Stimulated activated CD4-positive, alpha-beta T cell treated with anti-CD3 and anti-CD28 coated beads, Interleukin-1b, Interleukin-23, amount 100 ng/mL, for 48 hours (primary cell): ENCODE measurements around the gene CDH4.

ENCODE experiments used
- DNase-seq: peaks from one replicate; pipeline ENCODE4 v3.0.0-alpha.2; 2020

The CDH4 gene

GRCh38 chr20:61643656-61644377, 391.8 kb downstream of the CDH4 start:
- DNase-seq = no peak

- no peak for DNase-seq
Observed at GRCh38 chr20:61644378-61645076, 392.5 kb downstream of the CDH4 start.

- DNase-seq = no peak
Observed at GRCh38 chr20:61645732-61646131, 393.7 kb downstream of the CDH4 start.

- no peak for DNase-seq
Observed at GRCh38 chr20:61646453-61646852, 394.4 kb downstream of the CDH4 start.

- DNase-seq = no peak
Observed at GRCh38 chr20:61646986-61647385, 394.9 kb downstream of the CDH4 start.

GRCh38 chr20:61647702-61648101, 395.6 kb downstream of the CDH4 start:
- no peak for DNase-seq

- no peak for DNase-seq
Observed at GRCh38 chr20:61649105-61649859, 397.2 kb downstream of the CDH4 start.

GRCh38 chr20:61649860-61650162, 397.8 kb downstream of the CDH4 start:
- no peak for DNase-seq

- DNase-seq = no peak
Observed at GRCh38 chr20:61650912-61651733, 399.1 kb downstream of the CDH4 start.

GRCh38 chr20:61652146-61652545, 400.1 kb downstream of the CDH4 start:
- DNase-seq = no peak

GRCh38 chr20:61654726-61655125, 402.7 kb downstream of the CDH4 start:
- no peak for DNase-seq

GRCh38 chr20:61655591-61655990, 403.5 kb downstream of the CDH4 start:
- no peak for DNase-seq

GRCh38 chr20:61656198-61656597, 404.1 kb downstream of the CDH4 start:
- DNase-seq = no peak

- DNase-seq = no peak
Observed at GRCh38 chr20:61657721-61658377, 405.8 kb downstream of the CDH4 start.

GRCh38 chr20:61658563-61658962, 406.5 kb downstream of the CDH4 start:
- DNase-seq = no peak

- DNase-seq = no peak
Observed at GRCh38 chr20:61659246-61659993, 407.4 kb downstream of the CDH4 start.

- DNase-seq = no peak
Observed at GRCh38 chr20:61659994-61660346, 407.9 kb downstream of the CDH4 start.

GRCh38 chr20:61660559-61660958, 408.5 kb downstream of the CDH4 start:
- no peak for DNase-seq

- DNase-seq = no peak
Observed at GRCh38 chr20:61661025-61661424, 409.0 kb downstream of the CDH4 start.

GRCh38 chr20:61661583-61661982, 409.5 kb downstream of the CDH4 start:
- no peak for DNase-seq

- no peak for DNase-seq
Observed at GRCh38 chr20:61662226-61662967, 410.3 kb downstream of the CDH4 start.
